ENCODE measurements around the gene KIF13A.
"Not testable (repeated sequence)": the region's sequence is repeated elsewhere in the genome, so short reads cannot be mapped to it uniquely, and the experiment has no call there.

KIF13A gene

GRCh38 chr6:17967668-17968518 lies 19.5 kb downstream of the KIF13A start:
- no peak for DNase-seq

GRCh38 chr6:17966451-17966850 lies 21.0 kb downstream of the KIF13A start:
- DNase-seq, result no peak

- DNase-seq, result no peak
Measured at GRCh38 chr6:17965397-17965796, 22.0 kb downstream of the KIF13A start.

GRCh38 chr6:17964633-17965032 lies 22.8 kb downstream of the KIF13A start:
- DNase-seq, result no peak

- DNase-seq, result no peak
Measured at GRCh38 chr6:17962436-17963031, 24.9 kb downstream of the KIF13A start.

GRCh38 chr6:17959302-17959701 lies 28.1 kb downstream of the KIF13A start:
- no peak for DNase-seq

GRCh38 chr6:17957904-17958620 lies 29.4 kb downstream of the KIF13A start:
- no peak for DNase-seq

GRCh38 chr6:17957498-17957897 lies 29.9 kb downstream of the KIF13A start:
- DNase-seq, result no peak

- DNase-seq, result no peak
Measured at GRCh38 chr6:17957086-17957485, 30.3 kb downstream of the KIF13A start.

GRCh38 chr6:17950095-17950494 lies 37.3 kb downstream of the KIF13A start:
- DNase-seq, result no peak

GRCh38 chr6:17949168-17949567 lies 38.3 kb downstream of the KIF13A start:
- DNase-seq, result no peak

GRCh38 chr6:17948725-17949124 lies 38.7 kb downstream of the KIF13A start:
- DNase-seq, result no peak

GRCh38 chr6:17947574-17947973 lies 39.9 kb downstream of the KIF13A start:
- DNase-seq, result not testable (repeated sequence)

GRCh38 chr6:17945575-17945974 lies 41.9 kb downstream of the KIF13A start:
- no peak for DNase-seq

GRCh38 chr6:17945111-17945510 lies 42.3 kb downstream of the KIF13A start:
- DNase-seq, result no peak

GRCh38 chr6:17941318-17941717 lies 46.1 kb downstream of the KIF13A start:
- no peak for DNase-seq

GRCh38 chr6:17940151-17940792 lies 47.2 kb downstream of the KIF13A start:
- DNase-seq, result no peak

GRCh38 chr6:17938901-17939300 lies 48.5 kb downstream of the KIF13A start:
- DNase-seq, result no peak

GRCh38 chr6:17935188-17936149 lies 52.0 kb downstream of the KIF13A start:
- DNase-seq, result no peak

GRCh38 chr6:17933716-17934115 lies 53.7 kb downstream of the KIF13A start:
- no peak for DNase-seq

- DNase-seq, result no peak
Measured at GRCh38 chr6:17932330-17932852, 55.0 kb downstream of the KIF13A start.

- DNase-seq, result no peak
Measured at GRCh38 chr6:17931227-17931626, 56.2 kb downstream of the KIF13A start.
